K562 (cell line): Measurements from ENCODE around the gene MRAS. TPM values are rescaled to one million over a fixed set of nuclear protein-coding genes. Genes with fewer than 3 reads are reported as not detected.

Experiments
- ATAC-seq: fragments of 200-7000 bp; cut with Tn5 transposase; 3 replicates; pipeline ENCODE4 v1.9.1; 2020; ENCODE audit warnings: moderate library complexity
- BruUV-seq: library from RNA; stranded (reverse); fragments of 400-500 nt; replicated peaks from 2 replicates; lab custom pipeline; 2021; lab: Mats Ljungman, UMichigan
- CTCF ChIA-PET: fragments of 300-600 bp; formaldehyde crosslinking; extraction: SDS; loops from one replicate; lab custom pipeline; 2021; ENCODE audit warnings: low intra/inter-chr PET ratio; lab: Yijun Ruan, JAX
- POLR2A ChIA-PET: fragments of 300-600, 350-650 bp; sonication (Branson Sonifier 250); formaldehyde crosslinking; extraction: SDS; loops from one replicate; lab custom pipeline; 2021; ENCODE audit warnings: antibody characterized with exemption, inconsistent platforms; lab: Yijun Ruan, JAX
- DNase-seq, 4 experiments: peaks; one replicate each; pipeline versions ENCODE4 v3.0.0 to v3.0.0-alpha.2; 2011 to 2018; ENCODE audit warnings: low spot score in 3 of 4, mixed read lengths in 3 of 4; ENCODE audit errors: extremely low read depth in 1 of 4
- FAIRE-seq: peaks from 2 replicates; lab custom pipeline; 2011; peaks lifted over from hg19 to GRCh38; lab: Jason Lieb, UNC
- H2AFZ ChIP-seq: 2 replicates; pipeline ENCODE4 v1.6.0; 2011; ENCODE audit warnings: low read depth, low read length, control low read depth, inconsistent platforms
- H3K27ac ChIP-seq: fragments of 200-600 bp; 3 replicates; pipeline ENCODE4 v1.8.0; 2011; ENCODE audit warnings: low read depth, mild to moderate bottlenecking, control low read depth, inconsistent platforms, low read length, moderate library complexity, mixed read lengths; ENCODE audit errors: extremely low read depth
- H3K27me3 ChIP-seq, 2 experiments: fragments of 300-600 bp in 1 of 2; 2 replicates in 1 of 2; 3 replicates in 1 of 2; pipeline versions ENCODE4 v1.6.0 to v1.8.0; 2011; ENCODE audit warnings: inconsistent platforms in 2 of 2, low read length in 2 of 2, mild to moderate bottlenecking in 1 of 2, mixed read lengths in 1 of 2, moderate library complexity in 1 of 2; ENCODE audit not compliant: control insufficient read depth in 2 of 2, insufficient read depth in 2 of 2
- H3K36me3 ChIP-seq: fragments of 300-600 bp; 3 replicates; pipeline ENCODE4 v1.8.0; 2011; ENCODE audit warnings: mild to moderate bottlenecking, low read length, inconsistent platforms; ENCODE audit not compliant: control insufficient read depth, insufficient read depth
- H3K4me1 ChIP-seq, 2 experiments: fragments of 200-600 bp in 1 of 2; replicated peaks in 1 of 2; 2 replicates in 1 of 2; 3 replicates in 1 of 2; pipeline versions ENCODE4 v1.5.1 to v1.8.0; 2011; ENCODE audit warnings: inconsistent platforms in 2 of 2, low read length in 2 of 2, mild to moderate bottlenecking in 1 of 2, mixed read lengths in 1 of 2, moderate library complexity in 1 of 2; ENCODE audit not compliant: control insufficient read depth in 2 of 2, insufficient read depth in 2 of 2
- H3K4me2 ChIP-seq: 2 replicates; pipeline ENCODE4 v1.6.1; 2011; ENCODE audit warnings: low read length, control low read depth, inconsistent platforms, mixed read lengths; ENCODE audit not compliant: insufficient read depth
- H3K4me3 ChIP-seq: fragments of 200-600 bp; sonication (generic), shearing (Covaris generic); 2 replicates; pipeline ENCODE4 v1.5.1; 2016; ENCODE audit warnings: control low read depth, inconsistent platforms
- H3K79me2 ChIP-seq: fragments of 200-600 bp; 3 replicates; pipeline ENCODE4 v1.8.0; 2011; ENCODE audit warnings: low read length, inconsistent platforms; ENCODE audit not compliant: control insufficient read depth, insufficient read depth
- H3K9ac ChIP-seq, 2 experiments: 2 replicates each; pipeline versions ENCODE4 v1.6.0 to v1.6.1; 2011; ENCODE audit warnings: low read depth in 2 of 2, low read length in 2 of 2, control low read depth in 1 of 2, inconsistent platforms in 1 of 2, mild to moderate bottlenecking in 1 of 2, mixed read lengths in 1 of 2; ENCODE audit not compliant: insufficient read depth in 1 of 2
- H3K9me1 ChIP-seq: one replicate; pipeline ENCODE4 v1.6.0; 2011; ENCODE audit warnings: inconsistent platforms, mild to moderate bottlenecking, low read length, moderate library complexity; ENCODE audit not compliant: control insufficient read depth, insufficient read depth
- H3K9me3 ChIP-seq: replicated peaks from 2 replicates; pipeline ENCODE4 v1.5.1; 2011; ENCODE audit warnings: low read depth, low read length, inconsistent platforms; ENCODE audit not compliant: control insufficient read depth, insufficient read depth
- H4K20me1 ChIP-seq: replicated peaks from 2 replicates; pipeline ENCODE4 v1.6.1; 2011; ENCODE audit warnings: low read length, inconsistent platforms, mixed read lengths; ENCODE audit not compliant: control insufficient read depth, insufficient read depth
- BDP1 ChIP-seq: IDR thresholded peaks from 3 replicates; pipeline ENCODE4 v1.6.1; 2011; ENCODE audit not compliant: insufficient read length, insufficient read depth
- MED1 ChIP-seq: sonication (generic); formaldehyde crosslinking; IDR thresholded peaks from 2 replicates; pipeline ENCODE4 v1.8.1; 2023; ENCODE audit warnings: missing genetic modification reagents, borderline replicate concordance
- NCOA4 ChIP-seq: fragments of 450-650 bp; IDR thresholded peaks from 2 replicates; pipeline ENCODE4 v1.6.1; 2018; ENCODE audit warnings: mild to moderate bottlenecking; ENCODE audit not compliant: partially characterized antibody
- NRF1 ChIP-seq, 2 experiments: fragments of 450-650 bp; IDR thresholded peaks in 1 of 2; conservative IDR thresholded peaks in 1 of 2; 2 replicates each; pipeline ENCODE4 v1.6.1; 2014; ENCODE audit warnings: mild to moderate bottlenecking in 2 of 2
- RCOR1 ChIP-seq, 2 experiments: IDR thresholded peaks; 2 replicates each; pipeline ENCODE4 v1.6.1; 2012; ENCODE audit warnings: low read depth in 2 of 2, low read length in 2 of 2, borderline replicate concordance in 1 of 2, improper control_type of control experiment in 1 of 2
- RHOXF2B ChIP-seq: fragments of 250-450 bp; sonication (Bioruptor Pico); conservative IDR thresholded peaks from 2 replicates; pipeline ENCODE4 v1.5.1; 2021
- U2AF2 ChIP-seq: fragments of 200-400 bp; formaldehyde crosslinking; optimal IDR thresholded peaks from 2 replicates; pipeline ENCODE3; 2017; ENCODE audit warnings: low read depth, mild to moderate bottlenecking, low read length
- ZC3H8 ChIP-seq: fragments of 450-650 bp; IDR thresholded peaks from 2 replicates; pipeline ENCODE4 v1.6.1; 2017
- ZNF175 ChIP-seq: fragments of 200-800 bp; sonication (Bioruptor generic); IDR thresholded peaks from 2 replicates; pipeline ENCODE4 v1.6.1; 2016; ENCODE audit warnings: low read depth, mild to moderate bottlenecking, missing genetic modification characterization, missing compliant biosample characterization
- ZNF696 ChIP-seq: fragments of 250-450 bp; sonication (Bioruptor Pico); conservative IDR thresholded peaks from 2 replicates; pipeline ENCODE4 v1.4.0; 2020; ENCODE audit warnings: mild to moderate bottlenecking, moderate library complexity
- ZNF75A ChIP-seq: fragments of 450-650 bp; formaldehyde crosslinking; IDR thresholded peaks from 2 replicates; pipeline ENCODE4 v1.4.0; 2020; ENCODE audit warnings: mild to moderate bottlenecking
- WGBS: fragments of 100-300 bp; shearing (Covaris generic); methylation state at CpG from one replicate; pipeline ENCODE4 v1.1.6; 2016; ENCODE audit warnings: low coverage, mixed read lengths; ENCODE audit not compliant: insufficient coverage; ENCODE audit errors: missing lambda C conversion rate; 5-methylcytosine and 5-hydroxymethylcytosine counted together
- in situ Hi-C: fragments of 300-500 bp; cut with MboI; formaldehyde crosslinking; loops from 4 replicates; pipeline ENCODE4 v1.15.0; 2018; ENCODE audit warnings: inconsistent platforms, mixed read lengths
- intact Hi-C: fragments of 100-400 bp; cut with micrococcal nuclease; formaldehyde crosslinking; loops from 2 replicates; pipeline ENCODE4 v1.14.2; 2022
- polyA plus RNA-seq, 8 experiments: library from polyadenylated mRNA; depleted of rRNA in 4 of 8; stranded (reverse) in 5 of 8; unstranded in 3 of 8; fragments of >200 nt; fragmentation: Nextera tagmentation in 2 of 8; fragmentation: Illumina TruSeq in 1 of 8; extraction: Ambion mirVana in 2 of 8; extraction: Trizol in 1 of 8; gene quantifications; 2 replicates each; pipeline versions ENCODE4 v1.2.1 to v1.2.3, GENCODE V29; 2011 to 2014; ENCODE audit warnings: inconsistent platforms in 1 of 8, missing spikeins in 1 of 8
- total RNA-seq, 7 experiments: library from RNA; depleted of rRNA in 6 of 7; stranded (reverse); fragments of >200 nt in 6 of 7; fragmentation: Illumina TruSeq in 2 of 7; extraction: Trizol in 2 of 7; gene quantifications; 2 replicates each; pipeline versions ENCODE4 v1.2.1 to v1.2.3, GENCODE V29; 2011 to 2021; ENCODE audit warnings: low replicate concordance in 1 of 7
- TF ChIP-seq, protein P1 (sequence below): sonication (generic); formaldehyde crosslinking; IDR thresholded peaks from 2 replicates; pipeline ENCODE4 v1.8.1; 2023; ENCODE audit warnings: mild to moderate bottlenecking, missing genetic modification reagents
- TF ChIP-seq, protein P2 (sequence below): fragments of 450-650 bp; IDR thresholded peaks from 2 replicates; pipeline ENCODE4 v1.6.1; 2016; ENCODE audit warnings: mild to moderate bottlenecking

Gene MRAS
- total and polyA plus RNA-seq, 9 of the 15 experiments (the other 6 are each of a cell fraction or from before 2014, with no cell fraction given) = 1.5 to 10.0 (median 5.0) TPM

DNA sequence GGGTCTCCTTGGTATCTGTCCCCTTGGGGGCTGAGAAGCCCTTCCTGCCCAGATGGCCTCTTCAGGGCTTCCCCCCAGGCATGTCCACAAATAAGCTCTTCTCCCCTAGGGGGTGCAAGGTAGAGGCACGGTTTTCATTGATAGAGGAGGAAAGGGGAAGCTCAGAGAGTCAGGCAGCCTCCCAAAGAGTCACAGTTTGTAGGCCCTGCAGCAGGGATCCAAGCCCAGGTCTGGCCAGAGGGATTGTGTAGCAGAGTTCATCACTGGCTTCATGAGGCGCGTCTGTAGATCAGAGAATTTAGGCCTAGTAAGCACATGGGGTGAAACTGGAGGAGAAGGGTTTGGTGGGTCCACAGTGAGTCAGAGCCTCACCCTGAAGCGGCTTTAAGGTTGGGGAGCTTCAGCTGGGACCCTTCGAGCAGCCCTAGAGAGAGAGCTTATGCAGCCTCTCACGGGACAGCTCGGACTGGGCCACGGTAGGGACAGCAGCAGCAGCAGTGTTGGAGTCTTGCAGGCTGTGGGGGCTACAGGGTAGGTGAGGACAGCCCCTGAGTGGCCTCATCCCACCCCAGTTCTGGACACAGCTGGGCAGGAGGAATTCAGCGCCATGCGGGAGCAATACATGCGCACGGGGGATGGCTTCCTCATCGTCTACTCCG lies 48.5 kb downstream of the MRAS start:
- intact Hi-C loops = no loop called here
- no peak; the same call in 2 of the 3 replicates for ATAC-seq
- no peaks in the 10 kb centered on the region for H3K9me1 ChIP-seq
- no peak overlapping the region for H3K27ac ChIP-seq
- no peak overlapping the region for H3K4me2 ChIP-seq
- H3K4me3 ChIP-seq = no peak overlapping the region
- H3K27me3 ChIP-seq = peaks cover 0 to 21% of the 10 kb centered on the region in 2 experiments; a peak in 2 of 5 replicates
- POLR2A ChIA-PET = interaction anchor here (0.7 kb wide), 1 partner anchor 550 kb away, joined by 3 read pairs; no protein-coding TSS in a partner anchor
- DNase-seq = no peak
- H2AFZ ChIP-seq = no peak overlapping the region
- no TSS peak for BruUV-seq
- no peaks in the 10 kb centered on the region for H4K20me1 ChIP-seq
- no peaks in the 10 kb centered on the region for H3K36me3 ChIP-seq
- no peak overlapping the region for H3K9ac ChIP-seq
- WGBS = 36% methylated on average over 6 of the region's 14 CpGs
- H3K79me2 ChIP-seq = no peaks in the 10 kb centered on the region
- in situ Hi-C loops = no loop called here
- FAIRE-seq = no peak
- H3K4me1 ChIP-seq = no peaks in the 10 kb centered on the region
- TF ChIP-seq, protein P1, sequence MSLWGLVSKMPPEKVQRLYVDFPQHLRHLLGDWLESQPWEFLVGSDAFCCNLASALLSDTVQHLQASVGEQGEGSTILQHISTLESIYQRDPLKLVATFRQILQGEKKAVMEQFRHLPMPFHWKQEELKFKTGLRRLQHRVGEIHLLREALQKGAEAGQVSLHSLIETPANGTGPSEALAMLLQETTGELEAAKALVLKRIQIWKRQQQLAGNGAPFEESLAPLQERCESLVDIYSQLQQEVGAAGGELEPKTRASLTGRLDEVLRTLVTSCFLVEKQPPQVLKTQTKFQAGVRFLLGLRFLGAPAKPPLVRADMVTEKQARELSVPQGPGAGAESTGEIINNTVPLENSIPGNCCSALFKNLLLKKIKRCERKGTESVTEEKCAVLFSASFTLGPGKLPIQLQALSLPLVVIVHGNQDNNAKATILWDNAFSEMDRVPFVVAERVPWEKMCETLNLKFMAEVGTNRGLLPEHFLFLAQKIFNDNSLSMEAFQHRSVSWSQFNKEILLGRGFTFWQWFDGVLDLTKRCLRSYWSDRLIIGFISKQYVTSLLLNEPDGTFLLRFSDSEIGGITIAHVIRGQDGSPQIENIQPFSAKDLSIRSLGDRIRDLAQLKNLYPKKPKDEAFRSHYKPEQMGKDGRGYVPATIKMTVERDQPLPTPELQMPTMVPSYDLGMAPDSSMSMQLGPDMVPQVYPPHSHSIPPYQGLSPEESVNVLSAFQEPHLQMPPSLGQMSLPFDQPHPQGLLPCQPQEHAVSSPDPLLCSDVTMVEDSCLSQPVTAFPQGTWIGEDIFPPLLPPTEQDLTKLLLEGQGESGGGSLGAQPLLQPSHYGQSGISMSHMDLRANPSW (CRISPR knock-in tag) = no peak
- TF ChIP-seq U2AF2 = no peak
- TF ChIP-seq ZNF75A (CRISPR knock-in tag) = no peak
- no peak for TF ChIP-seq RCOR1 (IDR thresholded peaks at IDR 0.05; ENCODE audit: borderline replicate concordance in 1 of 2, low read depth in 2 of 2, low read length in 2 of 2)
- no peak for TF ChIP-seq ZC3H8
- TF ChIP-seq ZNF696 (CRISPR knock-in tag) = no peak
- TF ChIP-seq NRF1 (conservative IDR thresholded peaks at IDR 0.05 in 1 of 2, IDR thresholded peaks at IDR 0.05 in 1 of 2) = no peak
- TF ChIP-seq BDP1 = no peak
- no peak for TF ChIP-seq RHOXF2B
- TF ChIP-seq, protein P2, sequence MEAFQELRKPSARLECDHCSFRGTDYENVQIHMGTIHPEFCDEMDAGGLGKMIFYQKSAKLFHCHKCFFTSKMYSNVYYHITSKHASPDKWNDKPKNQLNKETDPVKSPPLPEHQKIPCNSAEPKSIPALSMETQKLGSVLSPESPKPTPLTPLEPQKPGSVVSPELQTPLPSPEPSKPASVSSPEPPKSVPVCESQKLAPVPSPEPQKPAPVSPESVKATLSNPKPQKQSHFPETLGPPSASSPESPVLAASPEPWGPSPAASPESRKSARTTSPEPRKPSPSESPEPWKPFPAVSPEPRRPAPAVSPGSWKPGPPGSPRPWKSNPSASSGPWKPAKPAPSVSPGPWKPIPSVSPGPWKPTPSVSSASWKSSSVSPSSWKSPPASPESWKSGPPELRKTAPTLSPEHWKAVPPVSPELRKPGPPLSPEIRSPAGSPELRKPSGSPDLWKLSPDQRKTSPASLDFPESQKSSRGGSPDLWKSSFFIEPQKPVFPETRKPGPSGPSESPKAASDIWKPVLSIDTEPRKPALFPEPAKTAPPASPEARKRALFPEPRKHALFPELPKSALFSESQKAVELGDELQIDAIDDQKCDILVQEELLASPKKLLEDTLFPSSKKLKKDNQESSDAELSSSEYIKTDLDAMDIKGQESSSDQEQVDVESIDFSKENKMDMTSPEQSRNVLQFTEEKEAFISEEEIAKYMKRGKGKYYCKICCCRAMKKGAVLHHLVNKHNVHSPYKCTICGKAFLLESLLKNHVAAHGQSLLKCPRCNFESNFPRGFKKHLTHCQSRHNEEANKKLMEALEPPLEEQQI = no peak
- TF ChIP-seq NCOA4 = no peak
- TF ChIP-seq ZNF175 (CRISPR knock-in tag) = no peak
- no peak for TF ChIP-seq MED1 (CRISPR knock-in tag)
- TF ChIP-seq, all 486 proteins: peak for 0
- H3K9me3 ChIP-seq = no peaks in the 10 kb centered on the region
- CTCF ChIA-PET = no interaction called here
